ENCODE measurements around the gene THSD7A. TPM values are rescaled to one million over a fixed set of nuclear protein-coding genes. Genes with fewer than 3 reads are reported as not detected.

THSD7A gene
- total and polyA plus RNA-seq, 2 of the 4 experiments (the other 2 are of a cell fraction), result 0.02 to 0.18 TPM

GRCh38 chr7:11746591-11746990 is 85.4 kb downstream of the THSD7A start:
- Histone ChIP-seq H3K36me3 (ENCODE audit: control insufficient read depth, insufficient read depth, low read length) (no peaks in the 10 kb centered on the region), H3K79me1 (ENCODE audit: low read depth in 1 of 2, low read length in 2 of 2) (no peaks in the 10 kb centered on the region), H2AK5ac (ENCODE audit: low read depth, low read length) (no peak overlapping the region), H3K4me1 (ENCODE audit: control insufficient read depth, insufficient read depth, low read length) (no peaks in the 10 kb centered on the region), H2BK5ac (ENCODE audit: low read depth, low read length, poor library complexity, severe bottlenecking) (no peak overlapping the region), H3K9me3 (ENCODE audit: control insufficient read depth, insufficient read depth, low read length) (no peaks in the 10 kb centered on the region), H4K20me1 (ENCODE audit: insufficient read depth, low read length) (no peaks in the 10 kb centered on the region), H3K4me3 (ENCODE audit: insufficient read depth, low read depth, low read length) (no peak overlapping the region), H3K27ac (ENCODE audit: insufficient read depth, low read length) (no peak overlapping the region), H2BK120ac (ENCODE audit: low read depth, low read length) (no peak overlapping the region), H3K14ac (replicated peaks; ENCODE audit: low read depth, low read length) (no peak overlapping the region), H3K4ac (ENCODE audit: low read depth, low read length) (no peak overlapping the region), H4K91ac (ENCODE audit: insufficient read depth, low read depth, low read length) (no peak overlapping the region), H3K9me1 (ENCODE audit: insufficient read depth, low read length) (no peaks in the 10 kb centered on the region), H2BK20ac (ENCODE audit: low read depth, low read length) (no peak overlapping the region), H3K9ac (ENCODE audit: low read depth, low read length) (no peak overlapping the region), H2BK15ac (ENCODE audit: low read depth, low read length) (no peak overlapping the region), H2AFZ (replicated peaks; ENCODE audit: low read length, poor library complexity) (no peak overlapping the region), H2AK9ac (replicated peaks; ENCODE audit: low read depth, low read length, poor library complexity) (no peak overlapping the region), H4K8ac (ENCODE audit: low read depth in 2 of 2, low read length in 2 of 2) (no peak overlapping the region), H4K5ac (ENCODE audit: low read depth, low read length) (no peak overlapping the region), H3K18ac (ENCODE audit: low read depth, low read length) (no peak overlapping the region), H3K56ac (ENCODE audit: extremely low read depth, insufficient read depth, low read length) (no peak overlapping the region), H3K27me3 (ENCODE audit: control insufficient read depth, insufficient read depth, low read length) (no peaks in the 10 kb centered on the region), H3K23ac (ENCODE audit: low read depth, low read length) (no peak overlapping the region), H3K4me2 (ENCODE audit: low read depth, low read length) (no peak overlapping the region)
- WGBS, 2 experiments (ENCODE audit: extremely low coverage in 2 of 2, insufficient read length in 1 of 2), result no CpG with 5 or more reads among the region's 1 CpG
- ChIA-PET CTCF (no interaction called here), POLR2A (ENCODE audit: unreplicated experiment) (no interaction called here)
- TF ChIP-seq MXI1 (IDR thresholded peaks at IDR 0.05; ENCODE audit: borderline replicate concordance, low read depth, low read length), result no peak
- no peak for TF ChIP-seq RFX5 (IDR thresholded peaks at IDR 0.05; ENCODE audit: low read depth, low read length)
- TF ChIP-seq FOS (IDR thresholded peaks at IDR 0.05; ENCODE audit: low read depth, low read length), result no peak
- TF ChIP-seq, protein P1, sequence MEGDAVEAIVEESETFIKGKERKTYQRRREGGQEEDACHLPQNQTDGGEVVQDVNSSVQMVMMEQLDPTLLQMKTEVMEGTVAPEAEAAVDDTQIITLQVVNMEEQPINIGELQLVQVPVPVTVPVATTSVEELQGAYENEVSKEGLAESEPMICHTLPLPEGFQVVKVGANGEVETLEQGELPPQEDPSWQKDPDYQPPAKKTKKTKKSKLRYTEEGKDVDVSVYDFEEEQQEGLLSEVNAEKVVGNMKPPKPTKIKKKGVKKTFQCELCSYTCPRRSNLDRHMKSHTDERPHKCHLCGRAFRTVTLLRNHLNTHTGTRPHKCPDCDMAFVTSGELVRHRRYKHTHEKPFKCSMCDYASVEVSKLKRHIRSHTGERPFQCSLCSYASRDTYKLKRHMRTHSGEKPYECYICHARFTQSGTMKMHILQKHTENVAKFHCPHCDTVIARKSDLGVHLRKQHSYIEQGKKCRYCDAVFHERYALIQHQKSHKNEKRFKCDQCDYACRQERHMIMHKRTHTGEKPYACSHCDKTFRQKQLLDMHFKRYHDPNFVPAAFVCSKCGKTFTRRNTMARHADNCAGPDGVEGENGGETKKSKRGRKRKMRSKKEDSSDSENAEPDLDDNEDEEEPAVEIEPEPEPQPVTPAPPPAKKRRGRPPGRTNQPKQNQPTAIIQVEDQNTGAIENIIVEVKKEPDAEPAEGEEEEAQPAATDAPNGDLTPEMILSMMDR (conservative IDR thresholded peaks at IDR 0.05; ENCODE audit: low read depth, low read length), result no peak
- no peak for TF ChIP-seq BHLHE40 (IDR thresholded peaks at IDR 0.05; ENCODE audit: low read depth, low read length)
- no peak for TF ChIP-seq MAFK (IDR thresholded peaks at IDR 0.05; ENCODE audit: low read depth, low read length)
- TF ChIP-seq CEBPB (IDR thresholded peaks at IDR 0.05; ENCODE audit: low read depth, low read length), result no peak
- TF ChIP-seq RAD21 (IDR thresholded peaks at IDR 0.05; ENCODE audit: low read length), result no peak
- TF ChIP-seq NFE2L2 (IDR thresholded peaks at IDR 0.05; ENCODE audit: low read depth, low read length), result no peak
- TF ChIP-seq ELK1 (IDR thresholded peaks at IDR 0.05; ENCODE audit: borderline replicate concordance, low read depth, low read length), result no peak
- TF ChIP-seq USF2 (IDR thresholded peaks at IDR 0.05; ENCODE audit: low read depth, low read length), result no peak
- no peak for TF ChIP-seq RCOR1 (IDR thresholded peaks at IDR 0.05; ENCODE audit: insufficient replicate concordance, low read length)
- TF ChIP-seq MAZ (IDR thresholded peaks at IDR 0.05; ENCODE audit: borderline replicate concordance, low read depth, low read length), result no peak
- no peak for TF ChIP-seq CHD1 (IDR thresholded peaks at IDR 0.05; ENCODE audit: low read depth, low read length)
- TF ChIP-seq SMC3 (IDR thresholded peaks at IDR 0.05; ENCODE audit: low read depth, low read length), result no peak
- no peak for TF ChIP-seq POLR2A (IDR thresholded peaks at IDR 0.05; ENCODE audit: low read depth, low read length)
- no TSS peak for BruUV-seq (replicated peaks)
- ATAC-seq (ENCODE audit: low read depth), result no peak
- dilution Hi-C loops (cut with HindIII; ENCODE audit: low sequenced_read_pairs, unreplicated experiment) (no loop called here), intact Hi-C loops (cut with micrococcal nuclease) (no loop called here), in situ Hi-C loops (cut with MboI; ENCODE audit: low sequenced_read_pairs) (no loop called here)
- no peak for DNase-seq

Measured in IMR-90 (cell line).